Endothelial cell (in vitro differentiated cells): ENCODE measurements around the gene ITGA3. TPM values are rescaled to one million over a fixed set of nuclear protein-coding genes. Genes with fewer than 3 reads are reported as not detected.

Experiments
- DNase-seq: peaks from one replicate; pipeline ENCODE4 v3.0.0; 2021; ENCODE audit warnings: low spot score
- H3K27ac Mint-ChIP-seq: one replicate; pipeline ENCODE4 v1.8.0; 2021; ENCODE audit warnings: mixed read lengths, inconsistent platforms; ENCODE audit not compliant: unreplicated experiment
- H3K27me3 Mint-ChIP-seq: one replicate; pipeline ENCODE4 v1.8.0; 2021; ENCODE audit warnings: mild to moderate bottlenecking, moderate library complexity, mixed read lengths, inconsistent platforms; ENCODE audit not compliant: unreplicated experiment
- H3K36me3 Mint-ChIP-seq: one replicate; pipeline ENCODE4 v1.8.0; 2021; ENCODE audit warnings: mild to moderate bottlenecking, low read depth, mixed read lengths, inconsistent platforms; ENCODE audit not compliant: unreplicated experiment
- H3K4me1 Mint-ChIP-seq: one replicate; pipeline ENCODE4 v1.8.0; 2021; ENCODE audit warnings: mild to moderate bottlenecking, mixed read lengths, inconsistent platforms; ENCODE audit not compliant: unreplicated experiment
- H3K4me3 Mint-ChIP-seq: one replicate; pipeline ENCODE4 v1.8.0; 2021; ENCODE audit warnings: mild to moderate bottlenecking, mixed read lengths, inconsistent platforms; ENCODE audit not compliant: unreplicated experiment
- H3K9me3 Mint-ChIP-seq: one replicate; pipeline ENCODE4 v1.8.0; 2021; ENCODE audit warnings: mixed read lengths, inconsistent platforms; ENCODE audit not compliant: unreplicated experiment
- total RNA-seq: library from RNA; stranded (reverse); fragmentation: NEBNext Ultra II Directional; extraction: Animal tissue kit (Norgen Biotek cat#: 25700); gene quantifications from one replicate; pipeline ENCODE4 v1.2.1, GENCODE V29; 2021; ENCODE audit not compliant: unreplicated experiment
- TF ChIP-seq, protein P1 (sequence below): fragments of 200-600 bp; sonication (generic); IDR thresholded peaks from one replicate; pipeline ENCODE4 v1.5.0; 2021; ENCODE audit warnings: antibody characterized with exemption; ENCODE audit not compliant: unreplicated experiment

Gene ITGA3
- total RNA-seq, 1 donor from 2014 or later = 5.0 TPM

DNA sequence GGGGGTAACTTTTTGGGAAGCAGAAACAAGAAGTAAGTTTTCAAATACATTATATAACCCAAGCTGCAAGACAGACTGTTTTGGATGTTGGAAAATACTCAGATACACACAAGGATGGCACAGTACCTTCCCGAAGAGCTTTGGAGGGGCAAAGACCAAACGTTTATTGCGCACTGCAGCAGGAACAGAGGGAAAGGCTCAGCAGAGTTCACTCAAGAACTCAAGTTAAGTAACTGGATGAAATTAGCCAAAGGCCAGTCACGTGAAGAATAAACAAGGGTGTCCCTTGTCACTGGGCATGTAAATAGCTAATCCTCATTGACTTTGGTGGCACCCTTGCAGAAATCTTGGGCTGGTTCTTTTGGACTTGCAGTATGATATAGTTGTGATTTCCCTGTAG lies 42.0 kb downstream of the ITGA3 start:
- Mint-ChIP-seq H3K4me3 (no peak overlapping the region), H3K9me3 (no peaks in the 10 kb centered on the region), H3K36me3 (peaks cover 22% of the 10 kb centered on the region), H3K27me3 (peaks cover 16% of the 10 kb centered on the region), H3K27ac (no peak overlapping the region), H3K4me1 (peaks cover 12% of the 10 kb centered on the region)
- DNase-seq = no peak
- TF ChIP-seq, protein P1, sequence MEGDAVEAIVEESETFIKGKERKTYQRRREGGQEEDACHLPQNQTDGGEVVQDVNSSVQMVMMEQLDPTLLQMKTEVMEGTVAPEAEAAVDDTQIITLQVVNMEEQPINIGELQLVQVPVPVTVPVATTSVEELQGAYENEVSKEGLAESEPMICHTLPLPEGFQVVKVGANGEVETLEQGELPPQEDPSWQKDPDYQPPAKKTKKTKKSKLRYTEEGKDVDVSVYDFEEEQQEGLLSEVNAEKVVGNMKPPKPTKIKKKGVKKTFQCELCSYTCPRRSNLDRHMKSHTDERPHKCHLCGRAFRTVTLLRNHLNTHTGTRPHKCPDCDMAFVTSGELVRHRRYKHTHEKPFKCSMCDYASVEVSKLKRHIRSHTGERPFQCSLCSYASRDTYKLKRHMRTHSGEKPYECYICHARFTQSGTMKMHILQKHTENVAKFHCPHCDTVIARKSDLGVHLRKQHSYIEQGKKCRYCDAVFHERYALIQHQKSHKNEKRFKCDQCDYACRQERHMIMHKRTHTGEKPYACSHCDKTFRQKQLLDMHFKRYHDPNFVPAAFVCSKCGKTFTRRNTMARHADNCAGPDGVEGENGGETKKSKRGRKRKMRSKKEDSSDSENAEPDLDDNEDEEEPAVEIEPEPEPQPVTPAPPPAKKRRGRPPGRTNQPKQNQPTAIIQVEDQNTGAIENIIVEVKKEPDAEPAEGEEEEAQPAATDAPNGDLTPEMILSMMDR = no peak

- Mint-ChIP-seq H3K27ac (no peak overlapping the region), H3K4me3 (peak overlapping the region; percentile 51), H3K9me3 (no peaks in the 10 kb centered on the region), H3K27me3 (peaks cover 17% of the 10 kb centered on the region), H3K4me1 (peaks cover 12% of the 10 kb centered on the region), H3K36me3 (peaks cover 22% of the 10 kb centered on the region)
- TF ChIP-seq, protein P1 = no peak
- no peak for DNase-seq
Observed at GRCh38 chr17:50098583-50098982, 42.7 kb downstream of the ITGA3 start.

GRCh38 chr17:50099003-50099402 lies 43.1 kb downstream of the ITGA3 start:
- DNase-seq = no peak
- H3K9me3 Mint-ChIP-seq = no peaks in the 10 kb centered on the region
- peaks cover 17% of the 10 kb centered on the region for H3K27me3 Mint-ChIP-seq
- H3K4me1 Mint-ChIP-seq = peaks cover 12% of the 10 kb centered on the region
- no peak overlapping the region for H3K27ac Mint-ChIP-seq
- TF ChIP-seq, protein P1 = no peak
- H3K36me3 Mint-ChIP-seq = peaks cover 22% of the 10 kb centered on the region
- H3K4me3 Mint-ChIP-seq = peak overlapping the region; percentile 51

DNA sequence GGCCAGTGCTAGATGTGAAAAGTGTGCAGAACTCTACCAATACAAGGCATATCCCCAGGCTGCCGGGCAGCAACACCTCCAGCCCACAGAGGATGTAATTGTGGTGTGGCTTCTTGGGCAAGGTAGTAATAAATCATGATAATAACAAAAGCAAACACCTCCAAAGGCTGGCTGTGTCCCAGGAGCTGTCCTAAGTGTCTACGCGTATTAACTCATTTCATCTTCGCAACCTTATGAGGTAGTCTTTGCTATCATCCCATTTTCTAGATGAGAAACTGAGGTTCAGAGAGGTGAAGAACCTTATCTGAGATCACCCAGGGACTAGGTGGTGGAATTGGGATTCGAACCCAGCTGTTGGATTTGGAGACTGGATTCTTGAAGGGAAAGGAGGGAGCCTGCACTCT lies 44.6 kb downstream of the ITGA3 start:
- Mint-ChIP-seq H3K36me3 (peaks cover 22% of the 10 kb centered on the region), H3K27me3 (peaks cover 10% of the 10 kb centered on the region), H3K9me3 (no peaks in the 10 kb centered on the region), H3K4me3 (peak overlapping the region; percentile 35), H3K27ac (peak overlapping the region; percentile 48), H3K4me1 (peaks cover 6% of the 10 kb centered on the region)
- TF ChIP-seq, protein P1 = no peak
- DNase-seq = no peak

DNA sequence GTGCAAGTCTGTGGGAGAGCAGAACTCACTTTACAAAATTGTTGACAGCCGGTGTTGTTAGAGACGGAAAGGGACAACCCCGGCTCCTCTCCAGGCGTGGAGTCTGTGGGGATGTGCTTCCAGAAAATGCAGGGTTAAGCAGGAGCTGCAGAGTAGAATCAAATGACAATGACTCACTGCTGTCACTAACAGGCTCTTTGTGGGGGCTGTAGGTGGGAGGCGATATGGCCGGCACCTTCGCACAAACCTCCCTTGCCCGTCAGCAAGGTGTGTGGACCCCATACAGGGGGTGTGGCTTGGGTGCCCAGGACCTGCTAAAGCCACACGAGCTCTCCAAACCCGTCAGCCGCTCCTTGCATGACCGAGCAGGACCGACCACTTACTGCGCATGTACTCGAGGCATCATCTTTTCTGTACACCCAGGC lies 45.0 kb downstream of the ITGA3 start:
- no peak for DNase-seq
- Mint-ChIP-seq H3K27ac (no peak overlapping the region), H3K27me3 (peaks cover 11% of the 10 kb centered on the region), H3K36me3 (peaks cover 22% of the 10 kb centered on the region), H3K9me3 (no peaks in the 10 kb centered on the region), H3K4me3 (peak overlapping the region; percentile 35), H3K4me1 (peaks cover 1% of the 10 kb centered on the region)
- TF ChIP-seq, protein P1 = no peak
